Esophagus muscularis mucosa (tissue), 4 donors: ENCODE results near the gene AGAP3. TPM values are rescaled to one million over a fixed set of nuclear protein-coding genes. Genes with fewer than 3 reads are reported as not detected.

ENCODE experiments used
- DNase-seq: peaks from one replicate; pipeline ENCODE4 v3.0.0-alpha.2; 2017; ENCODE audit errors: extremely low spot score
- H3K27ac ChIP-seq, 4 donors: fragments of 200-600 bp; sonication (generic); replicated peaks in 1 of 4; 1 replicate in 3 of 4; 2 replicates in 1 of 4; pipeline ENCODE4 v1.5.1; 2016 to 2019; ENCODE audit warnings: mild to moderate bottlenecking in 1 of 4
- H3K27me3 ChIP-seq, 4 donors: fragments of 200-600 bp; sonication (generic); one replicate each; pipeline versions ENCODE4 v1.5.1 to v1.6.0; 2016 to 2019
- H3K36me3 ChIP-seq, 4 donors: fragments of 200-600 bp; sonication (generic); one replicate each; pipeline ENCODE4 v1.5.1; 2016 to 2019
- H3K4me1 ChIP-seq, 4 donors: fragments of 200-600 bp; sonication (generic); one replicate each; pipeline ENCODE4 v1.5.1; 2016 to 2019
- H3K4me3 ChIP-seq, 4 donors: fragments of 200-600 bp; sonication (generic); 1 replicate in 2 of 4; 2 replicates in 2 of 4; pipeline ENCODE4 v1.5.1; 2016 to 2019; ENCODE audit warnings: mild to moderate bottlenecking in 4 of 4, moderate library complexity in 1 of 4
- H3K9me3 ChIP-seq, 4 donors: fragments of 200-600 bp; sonication (generic); 1 replicate in 3 of 4; 2 replicates in 1 of 4; pipeline ENCODE4 v1.5.1; 2016 to 2019
- CTCF ChIP-seq, 3 experiments: fragments of 200-600 bp in 2 of 3; fragments of 450-650 bp in 1 of 3; sonication (generic) in 2 of 3; IDR thresholded peaks; one replicate each; pipeline ENCODE4 v1.5.1; 2017 to 2019; ENCODE audit warnings: antibody characterized with exemption in 3 of 3, mild to moderate bottlenecking in 2 of 3, moderate library complexity in 1 of 3
- EP300 ChIP-seq: sonication (generic); formaldehyde crosslinking; IDR thresholded peaks from one replicate; pipeline ENCODE4 v1.6.1; 2017; ENCODE audit warnings: antibody characterized with exemption
- POLR2A ChIP-seq: fragments of 450-650 bp; IDR thresholded peaks from one replicate; pipeline ENCODE4 v1.6.1; 2017; ENCODE audit warnings: antibody characterized with exemption, moderate library complexity, mild to moderate bottlenecking, low read depth
- POLR2AphosphoS5 ChIP-seq, 2 donors: sonication (generic); formaldehyde crosslinking; IDR thresholded peaks; one replicate each; pipeline ENCODE4 v1.6.1; 2017; ENCODE audit warnings: antibody characterized with exemption in 2 of 2
- WGBS: methylation state at CpG from one replicate; pipeline ENCODE4 v1.1.5; 2018; 5-methylcytosine and 5-hydroxymethylcytosine counted together
- intact Hi-C: fragments of 100-400 bp; cut with DNase I; formaldehyde crosslinking; loops from one replicate; pipeline ENCODE4 v1.15.1; 2023
- total RNA-seq, 4 donors: library from RNA; depleted of rRNA; stranded (reverse); fragments of >200 nt; gene quantifications; one replicate each; pipeline versions ENCODE4 v1.1.0 to v1.2.1, GENCODE V29; 2016

The AGAP3 gene
- total RNA-seq, 4 donors from 2014 or later = 33.8 to 71.2 (median 60.0) TPM

DNA sequence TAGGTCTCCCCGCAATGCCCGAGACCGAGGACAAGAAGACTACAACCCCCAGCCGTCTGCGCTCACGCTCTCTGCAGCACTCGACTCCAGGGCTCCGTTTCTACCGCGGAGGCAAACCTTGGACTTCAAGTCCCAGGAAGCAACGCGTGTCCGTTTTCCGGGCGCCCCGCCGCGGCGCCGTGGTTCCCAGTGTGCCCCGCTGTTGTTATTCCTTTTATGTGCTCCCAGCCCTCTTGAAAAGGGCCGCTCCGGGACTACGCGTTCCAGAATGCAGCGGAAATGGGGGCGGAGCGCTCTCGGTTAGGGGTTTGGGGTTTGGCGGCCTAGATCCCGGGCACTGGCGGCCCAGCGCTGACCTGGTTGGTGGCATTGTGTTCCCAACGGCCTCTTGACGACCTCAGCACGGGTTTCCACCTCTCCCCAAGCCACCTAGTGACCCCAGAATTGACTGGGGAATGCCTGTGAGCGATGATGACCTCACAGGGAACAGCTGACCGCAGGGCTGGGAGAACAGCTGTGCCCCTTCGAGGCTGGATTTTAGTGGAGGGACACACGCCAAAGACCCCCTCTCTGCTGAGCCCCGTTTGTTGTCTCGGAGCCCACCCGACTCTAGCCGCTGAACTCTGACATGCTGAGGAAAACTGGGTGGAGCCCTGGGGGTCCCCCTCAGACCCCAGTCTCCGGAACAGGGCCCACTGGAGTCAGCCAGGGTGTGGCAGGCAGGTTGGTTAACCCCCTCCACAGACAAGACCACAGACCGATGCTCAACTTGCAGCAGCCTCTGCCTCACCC lies 28.1 kb upstream of the AGAP3 start:
- Histone ChIP-seq H3K27me3 (no peaks in the 10 kb centered on the region), H3K27ac (peak overlapping the region; percentile 92 to 95 (median 93)), H3K4me3 (peak overlapping the region; percentile 72 to 94 (median 90)), H3K36me3 (peaks cover 0 to 13% (median 6%) of the 10 kb centered on the region in 4 donors), H3K4me1 (peaks cover 47 to 61% (median 56%) of the 10 kb centered on the region in 4 donors), H3K9me3 (no peaks in the 10 kb centered on the region)
- intact Hi-C loops = no loop called here
- 2% methylated on average over 20 of the region's 46 CpGs for WGBS
- DNase-seq = peak; percentile 100
- TF ChIP-seq POLR2A (peak; percentile 9), CTCF (IDR thresholded peaks at IDR 0.05) (no peak), POLR2AphosphoS5 (IDR thresholded peaks at IDR 0.05) (peak; percentile 88 to 95), EP300 (no peak)

GRCh38 chr7:151058781-151059366 lies 27.4 kb upstream of the AGAP3 start:
- no peaks in the 10 kb centered on the region for H3K9me3 ChIP-seq
- TF ChIP-seq CTCF (IDR thresholded peaks at IDR 0.05) (no peak), POLR2AphosphoS5 (IDR thresholded peaks at IDR 0.05) (no peak), POLR2A (no peak), EP300 (no peak)
- DNase-seq = no peak
- peak overlapping the region; percentile 92 to 95 (median 93) for H3K27ac ChIP-seq
- H3K4me1 ChIP-seq = peaks cover 53 to 68% (median 63%) of the 10 kb centered on the region in 4 donors
- WGBS = 4% methylated on average over 16 of the region's 18 CpGs
- intact Hi-C loops = no loop called here
- peak overlapping the region; percentile 72 to 94 (median 90) for H3K4me3 ChIP-seq
- peaks cover 0 to 9% (median 3%) of the 10 kb centered on the region in 4 donors for H3K36me3 ChIP-seq
- H3K27me3 ChIP-seq = no peaks in the 10 kb centered on the region

DNA sequence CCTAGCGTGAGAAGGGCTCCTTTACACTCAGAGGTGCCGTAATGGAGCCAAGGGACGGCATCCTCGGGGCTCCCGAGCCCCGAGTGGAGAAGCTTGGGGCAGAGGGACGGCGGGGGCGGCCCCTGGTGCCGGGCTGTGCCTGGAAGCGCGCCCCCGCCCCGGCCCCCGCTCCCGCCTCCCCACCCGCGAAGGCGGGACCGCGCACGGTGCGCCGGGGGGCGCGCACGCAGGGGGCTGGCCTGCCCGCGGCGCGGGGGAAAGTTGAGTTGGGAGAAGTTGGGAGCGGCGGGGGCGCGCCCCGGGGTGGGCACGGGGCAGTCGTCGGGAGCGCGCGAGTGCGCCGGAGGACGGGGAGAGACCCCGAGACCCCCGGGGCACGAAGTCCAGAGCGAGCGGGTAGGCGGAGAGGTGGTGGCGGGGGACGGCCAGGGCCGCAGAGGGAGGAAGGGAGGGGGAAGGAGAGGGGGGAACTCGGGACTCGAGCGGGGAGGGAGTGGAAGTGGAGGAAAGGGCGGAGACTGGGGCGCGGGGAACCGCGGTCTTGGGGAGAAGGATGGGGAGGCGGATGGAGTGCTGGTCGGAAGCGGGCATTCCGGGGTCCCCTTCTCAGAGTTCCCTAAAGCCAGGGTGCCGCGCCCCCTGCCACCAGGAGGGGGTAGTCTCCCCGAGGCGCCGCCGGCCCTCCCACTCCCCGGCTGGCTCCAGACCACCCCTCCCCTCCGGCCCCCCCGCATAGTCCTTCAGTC lies 26.7 kb upstream of the AGAP3 start, which contains the start of gene SLC4A2:
Gene SLC4A2 (plus strand): TSS at position 223 of the 746 bp plus-strand sequence. CDS start 2,399 bp downstream, outside the sequence.
- intact Hi-C loops = loop anchor here (5.0 kb wide), 2 partner anchors 32 to 53 kb away; partner anchors contain the start of gene ABCB8
- peak within 1 kb of the TSS; percentile 72 to 94 (median 90) for H3K4me3 ChIP-seq
- H3K27me3 ChIP-seq = no peaks in the 10 kb centered on the region
- no peaks in the 10 kb centered on the region for H3K9me3 ChIP-seq
- WGBS = 1% methylated on average over 42 of the region's 75 CpGs
- H3K27ac ChIP-seq = peak within 1 kb of the TSS; percentile 92 to 95 (median 93)
- peaks cover 53 to 70% (median 68%) of the 10 kb centered on the region in 4 donors for H3K4me1 ChIP-seq
- TF ChIP-seq POLR2A (no peak), EP300 (no peak), POLR2AphosphoS5 (IDR thresholded peaks at IDR 0.05) (peak; percentile 40 to 77), CTCF (IDR thresholded peaks at IDR 0.05) (peak; percentile 38 to 52 (median 42))
- DNase-seq = peak; percentile 96
- H3K36me3 ChIP-seq = peaks cover 3 to 10% (median 8%) of the 10 kb centered on the region in 4 donors

GRCh38 chr7:151060113-151060415 lies 26.2 kb upstream of the AGAP3 start:
- no peaks in the 10 kb centered on the region for H3K9me3 ChIP-seq
- H3K36me3 ChIP-seq = peaks cover 8 to 15% (median 13%) of the 10 kb centered on the region in 4 donors
- peak overlapping the region; percentile 72 to 94 (median 90) for H3K4me3 ChIP-seq
- no peak for DNase-seq
- no peak for TF ChIP-seq CTCF (IDR thresholded peaks at IDR 0.05)
- TF ChIP-seq POLR2A = no peak
- TF ChIP-seq POLR2AphosphoS5 (IDR thresholded peaks at IDR 0.05) = no peak
- no peak for TF ChIP-seq EP300
- H3K27ac ChIP-seq = peak overlapping the region; percentile 92 to 95 (median 93)
- H3K27me3 ChIP-seq = no peaks in the 10 kb centered on the region
- peaks cover 54 to 70% (median 68%) of the 10 kb centered on the region in 4 donors for H3K4me1 ChIP-seq
- WGBS = 2% methylated on average over 16 of the region's 17 CpGs
- intact Hi-C loops = loop anchor here (5.0 kb wide), 2 partner anchors 33 to 52 kb away; partner anchors contain the start of gene ABCB8
